Omental fat pad (tissue), 4 donors: ENCODE measurements around the gene SYT5. TPM values are rescaled to one million over a fixed set of nuclear protein-coding genes. Genes with fewer than 3 reads are reported as not detected.
"Not testable (repeated sequence)": the region's sequence is repeated elsewhere in the genome, so short reads cannot be mapped to it uniquely, and the experiment has no call there.

Experiments used
- ATAC-seq: fragments of 150-250 bp; one replicate; pipeline ENCODE4 v1.9.1; 2016; ENCODE audit warnings: mild to moderate bottlenecking, moderate library complexity; ENCODE audit not compliant: low FRiP score
- DNase-seq: peaks from one replicate; pipeline ENCODE4 v3.0.0-alpha.2; 2019; ENCODE audit warnings: low spot score
- CTCF ChIP-seq, 3 donors: fragments of 450-650 bp; IDR thresholded peaks; one replicate each; pipeline ENCODE4 v1.5.1; 2016 to 2017; ENCODE audit warnings: antibody characterized with exemption in 3 of 3, mild to moderate bottlenecking in 3 of 3, moderate library complexity in 2 of 3
- total RNA-seq, 4 donors: library from RNA; depleted of rRNA; stranded (reverse); fragments of >200 nt; gene quantifications; one replicate each; pipeline ENCODE4 v1.1.0, GENCODE V29; 2016

SYT5 gene
- total RNA-seq, 4 donors from 2014 or later: 0.28 TPM; not detected in 3

DNA sequence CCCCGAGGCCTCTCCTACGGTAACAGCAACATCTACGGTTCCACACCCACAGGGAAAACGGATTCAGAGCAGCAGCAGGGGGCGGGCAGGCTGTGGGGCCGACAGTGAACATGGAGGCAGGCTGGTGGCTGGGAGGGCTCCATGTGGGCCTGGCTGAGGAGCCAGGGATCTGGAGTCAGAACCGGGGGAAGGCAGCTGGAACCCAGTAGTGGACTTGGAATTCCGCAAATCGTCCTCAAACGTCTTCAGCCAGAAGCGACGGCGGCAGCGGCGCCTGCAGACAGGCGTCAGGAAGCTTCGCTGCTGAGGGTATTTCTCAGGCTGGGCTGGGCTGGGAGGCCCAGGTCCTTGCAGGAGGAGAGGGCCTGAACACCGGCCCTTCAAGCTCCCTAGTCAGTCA is 46.7 kb upstream of the SYT5 start:
- TF ChIP-seq CTCF (IDR thresholded peaks at IDR 0.05): no peak
- ATAC-seq: no peak
- DNase-seq: no peak

DNA sequence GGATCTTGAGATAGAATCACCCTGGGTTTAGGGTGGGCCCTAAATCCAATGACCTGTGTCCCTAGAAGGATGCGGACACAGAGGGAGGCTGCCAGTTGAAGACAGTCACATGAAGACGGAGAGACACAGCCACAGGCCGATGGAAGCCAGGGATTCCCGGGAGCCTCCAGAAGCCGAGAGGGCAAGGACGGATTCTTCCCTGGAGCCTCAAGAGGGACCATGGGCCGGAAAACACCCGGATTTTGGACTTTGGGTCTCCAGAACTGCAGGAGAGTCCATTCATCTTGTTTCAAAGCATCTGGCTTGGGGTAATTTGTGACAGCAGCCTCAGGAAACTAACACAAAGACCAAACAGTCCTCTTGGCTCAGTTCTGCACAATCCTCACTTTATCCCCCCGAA is 46.2 kb upstream of the SYT5 start:
- no peak for TF ChIP-seq CTCF (IDR thresholded peaks at IDR 0.05)
- no peak for DNase-seq

DNA sequence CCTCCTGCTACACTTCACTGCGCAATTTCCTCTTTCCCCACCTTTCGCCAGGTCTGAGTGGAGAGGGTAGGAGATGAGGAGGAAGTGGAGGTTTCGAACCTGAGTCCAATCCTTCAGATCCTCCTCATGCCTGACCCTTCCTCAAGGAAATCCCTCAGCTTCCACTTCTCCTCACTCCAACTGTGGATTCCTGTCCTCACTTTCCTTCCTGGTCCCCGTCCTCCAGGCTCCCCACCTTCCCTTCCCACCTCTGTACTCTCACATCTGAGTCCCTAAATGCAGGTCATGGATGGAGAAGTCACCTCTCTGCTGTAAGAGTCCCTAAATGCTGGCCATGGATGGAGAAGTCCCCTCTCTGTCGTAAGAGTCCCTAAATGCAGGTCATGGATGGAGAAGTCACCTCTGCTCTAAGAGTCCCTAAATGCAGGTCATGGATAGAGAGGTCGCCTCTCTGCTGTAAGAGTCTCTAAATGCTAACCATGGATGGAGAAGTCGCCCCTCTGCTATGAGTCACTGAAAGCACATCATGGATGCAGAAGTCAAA is 45.4 kb upstream of the SYT5 start:
- DNase-seq (no peak), ATAC-seq (no peak)
- TF ChIP-seq CTCF (IDR thresholded peaks at IDR 0.05): no peak

More for the DNA sequence above, 46.2 kb upstream of the SYT5 start:
- no peak for ATAC-seq

GRCh38 chr19:55224679-55225414 is 44.8 kb upstream of the SYT5 start:
- ATAC-seq, DNase-seq: not testable (repeated sequence)

DNA sequence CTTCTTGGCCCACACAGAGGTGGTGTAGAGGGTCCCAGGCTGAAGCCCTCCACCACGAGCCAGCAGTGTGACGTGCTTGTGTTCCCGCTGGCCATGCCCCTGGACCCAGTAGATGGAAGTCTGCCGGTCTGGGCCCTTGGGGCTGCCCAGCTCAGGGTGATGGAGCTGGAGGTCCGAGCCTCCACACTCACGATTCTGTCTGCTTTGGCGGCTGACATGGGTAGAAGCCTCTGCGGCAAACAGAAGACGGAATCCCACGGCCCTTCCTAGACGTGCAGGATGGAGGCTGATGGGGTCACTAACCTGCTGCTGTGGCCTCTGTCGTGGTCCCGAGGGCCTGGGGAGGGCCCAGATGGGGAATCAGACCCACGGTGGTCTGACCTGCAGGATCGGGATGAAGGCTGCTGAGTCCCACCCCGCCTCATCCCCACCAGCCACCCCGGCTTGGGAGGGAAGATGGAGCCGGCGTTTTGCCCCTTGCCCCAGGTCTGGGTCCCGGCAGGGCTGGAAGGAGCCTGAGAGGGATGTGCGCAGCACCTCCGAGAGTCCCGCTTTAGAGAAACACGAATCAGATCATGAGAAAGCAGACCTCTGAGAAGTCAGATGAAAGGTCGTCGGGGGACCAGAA is 44.1 kb upstream of the SYT5 start:
- ATAC-seq (no peak), DNase-seq (no peak)
- no peak for TF ChIP-seq CTCF (IDR thresholded peaks at IDR 0.05)

DNA sequence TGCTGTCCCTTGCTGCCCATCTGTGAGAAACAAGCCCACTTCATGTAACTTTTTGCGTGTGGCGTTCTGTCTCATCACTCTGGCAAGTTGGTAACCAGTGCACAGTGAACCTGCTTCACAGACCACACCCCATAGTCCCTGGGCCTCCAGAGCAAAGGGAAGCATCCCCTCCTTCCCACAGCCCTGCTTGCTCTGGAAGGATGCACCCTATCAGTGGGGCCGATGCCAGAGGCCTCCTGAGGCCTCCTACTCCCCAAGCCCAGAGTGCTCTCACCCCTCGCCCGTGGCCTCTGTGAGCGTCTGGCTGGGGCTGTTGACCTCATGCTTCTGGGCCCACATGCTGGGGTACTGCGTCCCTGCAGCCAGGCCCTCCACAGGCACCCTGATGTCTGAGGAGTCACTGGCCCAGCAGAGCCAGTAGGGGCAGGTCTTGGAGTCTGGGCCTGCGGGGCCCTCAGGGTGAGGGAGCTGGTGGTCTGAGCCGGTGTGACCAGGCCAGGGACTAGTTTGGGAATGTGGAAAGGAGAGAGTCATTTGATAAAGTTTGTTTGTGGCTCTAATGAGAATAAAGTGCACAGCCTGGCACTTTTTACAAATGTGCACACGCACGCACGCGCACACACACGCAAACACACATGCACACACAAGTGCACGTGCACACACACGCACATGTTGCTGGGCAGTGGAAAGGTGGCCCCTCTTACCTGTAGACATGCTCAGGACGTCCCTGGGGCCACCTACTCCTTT is 43.4 kb upstream of the SYT5 start:
- DNase-seq (no peak), ATAC-seq (no peak)
- TF ChIP-seq CTCF (IDR thresholded peaks at IDR 0.05): no peak

GRCh38 chr19:55220525-55220924 is 40.4 kb upstream of the SYT5 start:
- no peak for TF ChIP-seq CTCF (IDR thresholded peaks at IDR 0.05)
- no peak for ATAC-seq
- no peak for DNase-seq
